ENCODE results near the gene NXNL1.

- TF ChIP-seq EZH2 (IDR thresholded peaks at IDR 0.05; ENCODE audit: insufficient read depth, poor library complexity, severe bottlenecking) (no peak), EZH2phosphoT487 (IDR thresholded peaks at IDR 0.05; ENCODE audit: insufficient read depth, low read depth) (no peak)
These were observed 10.3 kb downstream of the NXNL1 start for GRCh38 chr19:17450264-17451075.

All from GM23248 (cell line).